GM18858 (cell line): Measurements from ENCODE around the gene TECPR2.
"Not testable (repeated sequence)": the region's sequence is repeated elsewhere in the genome, so short reads cannot be mapped to it uniquely, and the experiment has no call there.

ENCODE experiments used
- ATAC-seq: cut with Tn5 transposase; IDR thresholded peaks from one replicate; pipeline ENCODE4 v1.9.1; 2021; ENCODE audit not compliant: unreplicated experiment

TECPR2 gene

DNA sequence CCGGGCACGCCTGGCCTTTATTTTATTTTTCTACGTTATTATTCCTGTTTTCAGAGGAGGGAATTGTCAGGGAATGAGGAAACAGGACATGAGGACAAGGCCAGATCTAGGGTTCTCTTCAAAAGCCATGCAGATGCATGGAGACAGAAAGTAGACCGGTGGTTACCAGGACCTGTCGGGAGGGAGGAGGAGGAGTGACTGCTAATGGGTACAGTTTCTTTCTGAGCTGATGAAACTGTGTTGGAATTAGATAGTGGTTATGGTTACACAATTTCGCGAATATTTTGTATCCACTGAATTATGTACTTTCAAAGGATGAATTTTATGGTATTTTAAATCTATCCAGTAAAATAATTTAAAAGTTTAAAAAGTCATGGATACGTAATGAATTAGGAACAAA is 31.9 kb upstream of the TECPR2 start:
- no peak for ATAC-seq

DNA sequence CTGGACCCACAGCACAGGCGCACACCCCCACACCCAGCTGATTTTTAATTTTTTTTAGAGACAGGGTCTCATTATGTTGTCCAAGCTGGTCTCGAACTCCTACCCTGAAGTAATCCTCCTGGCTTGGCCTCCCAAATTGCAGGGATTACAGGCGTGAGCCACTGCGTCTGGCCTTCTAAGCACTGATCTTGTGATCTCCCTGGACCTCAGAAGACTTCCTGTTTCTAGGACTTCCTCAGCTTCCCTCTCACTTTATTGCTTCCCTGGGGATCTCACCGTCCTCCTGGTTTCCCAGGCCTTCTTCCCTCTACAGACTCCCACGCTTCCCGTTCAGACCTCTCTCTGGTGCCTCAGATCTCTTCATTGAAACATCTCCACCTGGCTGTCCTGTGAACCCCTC is 29.4 kb upstream of the TECPR2 start:
- no peak for ATAC-seq

- no peak for ATAC-seq
Measured at GRCh38 chr14:102333795-102334705, 28.7 kb upstream of the TECPR2 start.

DNA sequence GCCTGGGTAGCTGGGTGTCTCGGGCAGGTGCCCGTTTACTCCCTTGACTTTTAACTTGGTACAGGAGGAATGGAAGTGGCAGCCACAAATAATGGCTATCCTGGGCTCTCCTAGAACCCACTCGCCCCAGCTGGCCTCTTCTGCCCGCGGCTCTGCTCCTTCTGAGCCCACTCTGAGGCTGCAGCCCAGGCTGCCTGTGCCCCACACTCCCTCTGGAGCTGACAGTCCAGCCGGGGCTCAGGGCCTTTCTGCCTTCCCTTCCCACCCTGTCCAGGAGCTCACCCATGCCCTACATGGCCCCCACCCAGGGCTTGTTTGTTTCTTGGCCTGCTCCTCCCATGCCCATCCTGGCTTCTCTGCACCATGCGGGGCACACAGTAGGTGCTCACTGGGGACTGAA is 27.6 kb upstream of the TECPR2 start:
- ATAC-seq = no peak

GRCh38 chr14:102338724-102339123 is 24.0 kb upstream of the TECPR2 start:
- ATAC-seq = no peak

DNA sequence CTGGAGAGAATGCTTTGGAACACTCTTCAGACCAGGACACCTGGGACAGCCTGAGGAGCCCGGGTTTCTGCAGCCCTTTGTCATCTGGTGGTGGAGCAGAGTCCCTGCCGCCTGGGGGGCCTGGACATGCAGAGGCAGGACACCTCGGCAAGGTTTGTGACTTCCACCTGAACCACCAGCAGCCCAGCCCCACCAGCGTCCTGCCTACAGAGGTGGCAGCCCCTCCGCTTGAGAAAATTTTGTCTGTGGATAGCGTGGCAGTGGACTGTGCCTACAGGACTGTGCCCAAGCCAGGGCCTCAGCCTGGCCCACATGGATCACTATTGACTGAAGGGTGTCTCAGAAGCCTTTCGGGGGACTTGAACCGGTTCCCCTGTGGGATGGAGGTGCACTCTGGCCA is 21.2 kb upstream of the TECPR2 start:
- ATAC-seq = no peak

DNA sequence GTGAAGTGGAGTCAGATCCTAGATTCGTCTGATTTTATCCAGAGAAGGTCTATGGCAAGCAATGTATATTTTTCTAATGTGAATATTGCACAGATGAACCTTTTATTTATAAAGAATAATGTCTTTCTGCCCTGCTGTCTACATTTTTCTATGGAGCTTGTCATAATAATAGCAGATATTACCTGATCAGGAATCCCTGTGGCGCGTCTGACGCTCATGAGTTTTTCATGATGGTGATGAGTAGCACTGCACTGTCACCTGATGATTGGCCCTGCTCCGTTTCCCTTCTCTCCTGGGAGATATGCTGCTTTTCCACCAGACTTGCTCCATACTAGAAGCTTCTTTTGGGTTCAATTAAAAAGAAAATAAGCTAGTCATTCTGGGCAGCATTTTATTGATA is 20.5 kb upstream of the TECPR2 start:
- no peak for ATAC-seq

DNA sequence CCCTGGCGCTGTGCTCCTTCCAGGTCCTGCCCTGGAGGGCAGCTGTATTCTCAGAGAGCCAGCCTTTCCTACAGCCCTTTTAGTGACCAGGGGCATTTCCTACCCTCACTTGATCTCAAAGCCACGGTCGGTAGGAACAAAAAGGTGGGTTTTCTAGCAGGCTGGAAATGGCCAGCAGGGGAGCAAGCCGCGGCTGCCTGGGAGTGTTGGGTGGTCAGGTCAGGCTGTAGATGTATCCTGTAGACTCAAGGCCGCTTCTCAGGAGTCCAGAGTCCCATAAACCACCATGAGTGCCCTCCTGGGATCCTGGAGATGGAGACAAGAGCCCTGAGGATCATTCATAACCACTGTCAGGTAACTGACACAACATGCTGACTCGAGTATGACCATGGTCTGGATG is 18.7 kb upstream of the TECPR2 start:
- no peak for ATAC-seq

DNA sequence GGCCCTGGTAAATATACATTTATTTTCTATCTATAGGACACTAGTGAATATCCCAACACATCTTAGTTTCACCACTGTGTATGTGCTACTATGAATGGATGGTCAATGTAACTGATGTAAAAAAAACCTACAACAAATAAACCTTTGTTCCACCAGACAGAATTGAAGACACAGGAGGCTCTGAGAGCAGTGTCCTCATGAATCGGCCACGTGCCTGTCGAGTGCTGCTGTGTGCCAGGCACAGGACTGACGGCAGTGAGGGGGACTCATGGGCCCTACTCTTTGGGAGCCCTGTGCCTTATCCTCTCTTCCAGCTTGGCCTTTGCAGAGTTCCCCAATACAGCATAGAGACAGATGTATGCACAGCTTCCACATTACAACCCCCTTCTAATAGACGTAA is 18.3 kb upstream of the TECPR2 start:
- ATAC-seq = no peak

GRCh38 chr14:102345232-102345631 is 17.5 kb upstream of the TECPR2 start:
- no peak for ATAC-seq

- ATAC-seq = no peak
Measured at GRCh38 chr14:102346645-102347044, 16.1 kb upstream of the TECPR2 start.

DNA sequence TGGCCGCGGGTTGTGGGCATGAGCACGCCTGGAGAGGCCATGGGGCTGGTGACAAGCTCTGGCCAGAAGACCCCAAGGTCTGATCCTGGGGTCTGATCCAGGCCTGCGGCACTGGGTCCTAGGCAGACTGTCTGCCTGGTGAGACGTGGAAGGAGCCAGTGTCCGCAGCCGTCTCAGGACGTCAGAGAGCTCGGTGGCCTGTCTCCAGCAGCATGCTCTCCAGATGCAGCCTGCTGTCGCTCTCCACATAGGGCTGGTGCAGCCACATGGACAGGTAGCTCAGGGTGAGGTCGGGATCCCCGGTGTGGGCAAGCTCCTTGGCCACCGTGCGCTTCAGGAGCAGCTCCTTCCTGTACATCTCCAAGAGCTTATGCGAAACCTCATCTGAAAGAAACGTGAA is 14.4 kb upstream of the TECPR2 start:
- ATAC-seq = no peak

GRCh38 chr14:102351023-102351422 is 11.7 kb upstream of the TECPR2 start:
- ATAC-seq = no peak

DNA sequence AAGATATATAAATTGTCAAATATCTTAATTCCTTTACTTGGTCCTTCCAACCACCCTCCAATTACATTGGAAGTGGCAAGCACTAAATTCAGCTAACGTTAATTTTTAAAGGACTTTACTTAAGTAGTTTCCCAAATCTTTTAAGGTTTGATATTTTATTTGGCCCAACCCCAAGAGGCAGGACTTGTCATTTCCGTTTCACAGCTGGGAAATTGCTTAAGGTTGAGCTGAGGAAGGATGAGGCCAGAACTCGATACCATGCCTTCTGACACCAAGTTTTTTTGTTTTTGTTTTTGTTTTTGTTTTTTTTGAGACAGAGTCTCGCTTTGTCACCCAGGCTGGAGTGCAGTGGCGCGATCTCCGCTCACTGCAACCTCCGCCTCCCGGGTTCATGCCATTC is 11.1 kb upstream of the TECPR2 start:
- ATAC-seq = not testable (repeated sequence)

- ATAC-seq = no peak
Measured at GRCh38 chr14:102352213-102352612, 10.5 kb upstream of the TECPR2 start.

DNA sequence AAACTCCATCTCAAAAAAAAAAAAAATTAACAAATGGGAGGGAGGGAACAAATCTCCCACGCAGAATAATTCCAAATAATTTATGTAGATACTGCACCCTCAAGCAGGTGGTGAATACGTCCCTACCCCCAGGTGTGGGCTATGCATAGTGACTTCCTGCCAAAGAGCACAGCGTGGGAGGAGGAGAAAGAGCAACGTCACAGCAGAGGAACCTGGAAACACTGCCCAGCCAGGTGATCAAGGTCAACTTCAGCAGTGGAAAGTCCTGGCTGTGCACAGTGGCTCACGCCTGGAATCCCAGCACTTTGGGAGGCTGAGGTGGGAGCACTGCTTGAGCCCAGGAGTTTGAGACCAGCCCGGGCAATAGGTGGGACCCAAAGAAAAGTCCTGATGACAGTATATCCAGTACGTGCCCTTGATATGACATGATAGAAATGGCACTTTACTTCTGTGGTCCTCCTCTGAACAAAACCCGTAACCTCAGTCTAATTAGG is 9.6 kb upstream of the TECPR2 start:
- no peak for ATAC-seq

GRCh38 chr14:102356280-102356679 is 6.5 kb upstream of the TECPR2 start:
- ATAC-seq = no peak

GRCh38 chr14:102359341-102359740 is 3.4 kb upstream of the TECPR2 start:
- no peak for ATAC-seq

DNA sequence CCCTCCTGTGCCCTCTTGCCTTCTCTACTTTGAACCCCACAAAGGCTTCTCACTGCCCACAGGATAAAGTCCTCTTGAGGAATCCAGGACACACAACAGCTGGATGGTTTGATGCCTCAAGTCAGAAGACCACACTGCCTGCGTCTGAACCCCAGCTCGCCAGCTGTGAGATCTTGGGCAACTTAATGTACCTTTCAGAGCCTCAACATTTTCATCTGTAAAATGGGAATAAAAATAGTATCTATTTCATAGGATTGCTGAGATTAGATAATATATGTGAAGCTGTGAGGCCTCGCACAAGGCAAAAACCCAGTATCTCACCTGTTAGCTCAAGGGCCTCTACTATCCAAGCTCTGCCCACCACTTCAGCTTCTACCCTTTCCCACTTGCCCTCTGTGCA is 2.4 kb upstream of the TECPR2 start:
- ATAC-seq = no peak

- ATAC-seq = peak; percentile 42
Measured at GRCh38 chr14:102362084-102362483, 657 bp upstream of the TECPR2 start.

- ATAC-seq = peak; percentile 5
Measured at GRCh38 chr14:102363182-102363943, 622 bp downstream of the TECPR2 start.

DNA sequence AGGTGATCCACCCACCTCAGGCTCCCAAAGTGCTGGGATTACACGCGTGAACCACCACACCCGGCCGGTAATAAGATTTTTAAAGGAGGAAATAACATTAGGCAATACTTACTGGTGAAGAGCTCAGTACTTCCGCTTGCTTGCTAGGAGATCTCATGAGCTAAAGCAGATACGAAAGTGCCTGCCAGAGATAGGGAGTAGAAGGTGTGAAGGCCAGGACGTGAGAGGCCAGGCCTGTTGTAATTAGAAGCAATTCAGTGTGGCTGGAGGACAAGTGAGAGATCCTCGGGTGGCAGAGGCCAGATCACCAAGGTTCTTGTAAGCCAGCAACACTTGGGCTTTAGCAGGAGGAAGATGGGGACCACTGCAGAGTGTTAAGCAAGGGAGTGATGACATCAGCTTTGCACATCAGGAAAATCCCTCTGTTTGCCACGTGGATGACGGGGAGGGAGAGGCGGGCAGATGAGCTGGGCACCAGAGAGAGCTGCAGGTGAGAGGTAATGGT is 7.6 kb downstream of the TECPR2 start:
- ATAC-seq = no peak
